A673 (cell line): ENCODE data around the gene CCDC30. TPM values are rescaled to one million over a fixed set of nuclear protein-coding genes. Genes with fewer than 3 reads are reported as not detected.

Experiments
- BruUV-seq: library from RNA; stranded (reverse); fragments of 400-500 nt; replicated peaks from 2 replicates; lab custom pipeline; 2021; lab: Mats Ljungman, UMichigan
- CTCF ChIA-PET: fragments of 300-600 bp; sonication (Branson Sonifier 250); formaldehyde crosslinking; loops from one replicate; lab custom pipeline; 2022; ENCODE audit warnings: antibody characterized with exemption; lab: Charles Lee
- POLR2A ChIA-PET: fragments of 300-600 bp; sonication (Branson Sonifier 250); formaldehyde crosslinking; loops from one replicate; lab custom pipeline; 2022; ENCODE audit warnings: antibody characterized with exemption; ENCODE audit not compliant: low non-redundant PET; lab: Charles Lee
- DNase-seq: peaks from one replicate; pipeline ENCODE4 v3.0.0-alpha.2; 2015; ENCODE audit warnings: low spot score
- H3K27ac ChIP-seq: fragments of 200-600 bp; sonication (generic); 2 replicates; pipeline ENCODE4 v1.5.1; 2016; ENCODE audit warnings: mixed run types, low read depth, mild to moderate bottlenecking, mixed read lengths, antibody characterized with exemption, low read length; ENCODE audit not compliant: poor library complexity, severe bottlenecking
- H3K27me3 ChIP-seq: fragments of 200-600 bp; sonication (generic); replicated peaks from 2 replicates; pipeline ENCODE4 v1.6.1; 2017; ENCODE audit warnings: mixed run types, low read depth, mild to moderate bottlenecking, mixed read lengths, antibody characterized with exemption, low read length; ENCODE audit not compliant: insufficient read depth, poor library complexity
- H3K36me3 ChIP-seq: fragments of 200-600 bp; sonication (generic); 2 replicates; pipeline ENCODE4 v1.6.1; 2016; ENCODE audit warnings: mixed run types, mild to moderate bottlenecking, mixed read lengths, antibody characterized with exemption, low read length; ENCODE audit not compliant: insufficient read depth, poor library complexity, severe bottlenecking
- H3K4me1 ChIP-seq: fragments of 200-600 bp; sonication (generic); 2 replicates; pipeline ENCODE4 v1.6.1; 2017; ENCODE audit warnings: mixed run types, mild to moderate bottlenecking, mixed read lengths, antibody characterized with exemption, low read length; ENCODE audit not compliant: insufficient read depth, poor library complexity, severe bottlenecking
- H3K4me3 ChIP-seq: fragments of 200-600 bp; sonication (generic); 2 replicates; pipeline ENCODE4 v1.5.1; 2016; ENCODE audit warnings: low read depth, mixed run types, mild to moderate bottlenecking, mixed read lengths, low read length; ENCODE audit not compliant: poor library complexity, severe bottlenecking
- H3K9me3 ChIP-seq: fragments of 200-600 bp; sonication (generic); 2 replicates; pipeline ENCODE4 v1.6.1; 2016; ENCODE audit warnings: mixed run types, low read depth, mild to moderate bottlenecking, mixed read lengths, antibody characterized with exemption, low read length; ENCODE audit not compliant: poor library complexity, severe bottlenecking
- CTCF ChIP-seq: fragments of 300-800, 200-600 bp; sonication (generic); conservative IDR thresholded peaks from 2 replicates; pipeline ENCODE4 v1.5.1; 2017; ENCODE audit warnings: low read depth, mild to moderate bottlenecking, antibody characterized with exemption, low read length, moderate library complexity, mixed read lengths
- EZH2 ChIP-seq: fragments of 200-600 bp; sonication (generic); IDR thresholded peaks from 2 replicates; pipeline ENCODE4 v1.6.1; 2017; ENCODE audit warnings: borderline replicate concordance, low read depth, mild to moderate bottlenecking, mixed read lengths, antibody characterized with exemption, low read length; ENCODE audit not compliant: poor library complexity, severe bottlenecking
- intact Hi-C: fragments of 100-400 bp; cut with micrococcal nuclease; formaldehyde crosslinking; loops from one replicate; pipeline ENCODE4 v1.10.0; 2022; ENCODE audit not compliant: unreplicated experiment
- total RNA-seq: library from RNA; stranded (reverse); gene quantifications from 2 replicates; pipeline ENCODE4 v1.2.3, GENCODE V29; 2021

CCDC30 gene
- total RNA-seq, 1 experiment from 2014 or later: 4.8 TPM

GRCh38 chr1:42674682-42675081 is 211.6 kb downstream of the CCDC30 start:
- no peak for DNase-seq
- H3K4me1 ChIP-seq: no peaks in the 10 kb centered on the region
- intact Hi-C loops: no loop called here
- CTCF ChIA-PET: interaction anchor here (1.1 kb wide), 1 partner anchor 1100 kb away, joined by 3 read pairs; no protein-coding TSS in a partner anchor
- H3K36me3 ChIP-seq: peaks cover 31% of the 10 kb centered on the region
- TF ChIP-seq EZH2 (no peak), CTCF (no peak)
- no peak overlapping the region for H3K27ac ChIP-seq
- no peaks in the 10 kb centered on the region for H3K9me3 ChIP-seq
- BruUV-seq: no TSS peak
- POLR2A ChIA-PET: no interaction called here
- H3K4me3 ChIP-seq: no peak overlapping the region
- no peaks in the 10 kb centered on the region for H3K27me3 ChIP-seq

- no peaks in the 10 kb centered on the region for H3K27me3 ChIP-seq
- H3K4me3 ChIP-seq: no peak overlapping the region
- ChIA-PET POLR2A (no interaction called here), CTCF (no interaction called here)
- intact Hi-C loops: no loop called here
- no peak overlapping the region for H3K27ac ChIP-seq
- H3K4me1 ChIP-seq: peaks cover 2% of the 10 kb centered on the region
- no peak for DNase-seq
- TF ChIP-seq EZH2: no peak
- TF ChIP-seq CTCF: no peak
- H3K36me3 ChIP-seq: peaks cover 23% of the 10 kb centered on the region
- no TSS peak for BruUV-seq
- H3K9me3 ChIP-seq: no peaks in the 10 kb centered on the region
These were observed 212.4 kb downstream of the CCDC30 start for GRCh38 chr1:42675467-42675866.

GRCh38 chr1:42676534-42677087 is 213.5 kb downstream of the CCDC30 start:
- peaks cover 5% of the 10 kb centered on the region for H3K4me1 ChIP-seq
- DNase-seq: no peak
- no peaks in the 10 kb centered on the region for H3K9me3 ChIP-seq
- H3K27me3 ChIP-seq: no peaks in the 10 kb centered on the region
- POLR2A ChIA-PET: no interaction called here
- H3K4me3 ChIP-seq: no peak overlapping the region
- no peak overlapping the region for H3K27ac ChIP-seq
- TF ChIP-seq CTCF: no peak
- TF ChIP-seq EZH2: no peak
- H3K36me3 ChIP-seq: peaks cover 21% of the 10 kb centered on the region
- intact Hi-C loops: no loop called here
- BruUV-seq: no TSS peak
- CTCF ChIA-PET: no interaction called here
